A549 (cell line): ENCODE measurements around the gene PHKB.

Source experiments
- CEBPB ChIP-seq, 2 experiments: fragments of >200 bp in 1 of 2; sonication (Bioruptor Twin) in 1 of 2; formaldehyde crosslinking in 1 of 2; IDR thresholded peaks; 2 replicates each; pipeline ENCODE4 v1.6.1; 2012 to 2016
- CTCF ChIP-seq: fragments of >200 bp; sonication (Bioruptor Twin); formaldehyde crosslinking; IDR thresholded peaks from 3 replicates; pipeline ENCODE4 v1.5.1; 2016
- REST ChIP-seq: fragments of 200-600 bp; sonication (generic); IDR thresholded peaks from 2 replicates; pipeline ENCODE4 v1.6.1; 2016; ENCODE audit warnings: antibody characterized with exemption, mild to moderate bottlenecking, moderate library complexity
- RFX5 ChIP-seq: fragments of 450-650 bp; IDR thresholded peaks from 2 replicates; pipeline ENCODE4 v1.7.1; 2014; ENCODE audit warnings: antibody characterized with exemption, mild to moderate bottlenecking, moderate library complexity

- TF ChIP-seq CEBPB (IDR thresholded peaks at IDR 0.05) = no peak
- no peak for TF ChIP-seq RFX5
- TF ChIP-seq REST = no peak
- no peak for TF ChIP-seq CTCF
Measured at GRCh38 chr16:47705266-47705665, 244.1 kb downstream of the PHKB start.
